ENCODE data around the gene PYCARD. TPM values are rescaled to one million over a fixed set of nuclear protein-coding genes. Genes with fewer than 3 reads are reported as not detected.
"Not testable (repeated sequence)": the region's sequence is repeated elsewhere in the genome, so short reads cannot be mapped to it uniquely, and the experiment has no call there.

PYCARD gene
- total RNA-seq, 1 experiment from 2014 or later: 8.9 TPM

- DNase-seq (ENCODE audit: low read depth): peak; percentile 62
These were observed 13.0 kb upstream of the PYCARD start for GRCh38 chr16:31215287-31216162.

- DNase-seq (ENCODE audit: low read depth): no peak
These were observed 12.2 kb upstream of the PYCARD start for GRCh38 chr16:31214708-31215286.

GRCh38 chr16:31213877-31214707, 11.5 kb upstream of the PYCARD start, which contains the start of gene TRIM72:
Gene TRIM72, plus strand, starts transcription at chr16:31214119. Its CDS starts 620 bp downstream, at chr16:31214739.
- DNase-seq (ENCODE audit: low read depth): no peak

GRCh38 chr16:31213342-31213741, 10.8 kb upstream of the PYCARD start:
- no peak for DNase-seq (ENCODE audit: low read depth)

- DNase-seq (ENCODE audit: low read depth): no peak
These were observed 4.2 kb upstream of the PYCARD start for GRCh38 chr16:31206776-31207175.

- no peak for DNase-seq (ENCODE audit: low read depth)
These were observed 2.5 kb upstream of the PYCARD start for GRCh38 chr16:31204871-31205666.

GRCh38 chr16:31201582-31202413, 762 bp downstream of the PYCARD start:
- no peak for DNase-seq (ENCODE audit: low read depth)

GRCh38 chr16:31200821-31201568, 1.6 kb downstream of the PYCARD start:
- peak; percentile 72 for DNase-seq (ENCODE audit: low read depth)

- not testable (repeated sequence) for DNase-seq (ENCODE audit: low read depth)
These were observed 2.4 kb downstream of the PYCARD start for GRCh38 chr16:31200111-31200510.

- no peak for DNase-seq (ENCODE audit: low read depth)
These were observed 3.0 kb downstream of the PYCARD start for GRCh38 chr16:31199430-31200041.

- DNase-seq (ENCODE audit: low read depth): no peak
These were observed 4.2 kb downstream of the PYCARD start for GRCh38 chr16:31198207-31198882.

GRCh38 chr16:31196324-31197088, 6.1 kb downstream of the PYCARD start:
- no peak for DNase-seq (ENCODE audit: low read depth)

GRCh38 chr16:31195861-31196260, 6.7 kb downstream of the PYCARD start:
- not testable (repeated sequence) for DNase-seq (ENCODE audit: low read depth)

GRCh38 chr16:31194898-31195297, 7.7 kb downstream of the PYCARD start:
- DNase-seq (ENCODE audit: low read depth): no peak

GRCh38 chr16:31193874-31194273, 8.7 kb downstream of the PYCARD start:
- no peak for DNase-seq (ENCODE audit: low read depth)

GRCh38 chr16:31192856-31193642, 9.5 kb downstream of the PYCARD start:
- no peak for DNase-seq (ENCODE audit: low read depth)

Measured in M059J (cell line).